Measurements from ENCODE around the gene C11orf16. TPM values are rescaled to one million over a fixed set of nuclear protein-coding genes. Genes with fewer than 3 reads are reported as not detected.
A peak's percentile ranks its signal among the peaks of the same experiment; 100 is the strongest.

The C11orf16 gene
- total and polyA plus RNA-seq, 2 donors (not counting 1 experiment from before 2014, with no cell fraction given), result not detected

GRCh38 chr11:8873741-8874405 is 58.9 kb downstream of the C11orf16 start:
- Histone ChIP-seq H3K27ac (ENCODE audit: insufficient read depth, low read length) (no peak overlapping the region), H3K9ac (ENCODE audit: insufficient read depth, low read length) (no peak overlapping the region), H3K4me1 (ENCODE audit: control insufficient read depth, extremely low read depth, insufficient read depth, low read length) (peaks cover 6% of the 10 kb centered on the region), H4K20me1 (ENCODE audit: control insufficient read depth, extremely low read depth, insufficient read depth, low read length) (no peaks in the 10 kb centered on the region), H2AFZ (ENCODE audit: low read length) (peak overlapping the region; percentile 66), H3K4me2 (ENCODE audit: extremely low read depth, insufficient read depth, low read length) (no peak overlapping the region), H3K27me3 (ENCODE audit: control insufficient read depth, insufficient read depth, low read length) (no peaks in the 10 kb centered on the region), H3K79me2 (ENCODE audit: control insufficient read depth, insufficient read depth, low read length) (peaks cover 15% of the 10 kb centered on the region), H3K4me3 (replicated peaks in 1 of 4; ENCODE audit: control extremely low read depth in 1 of 4, insufficient read depth in 1 of 4, low read depth in 3 of 4, low read length in 4 of 4) (no peak overlapping the region), H3K36me3 (ENCODE audit: control insufficient read depth, insufficient read depth, low read length) (no peaks in the 10 kb centered on the region), H3K9me3 (ENCODE audit: control insufficient read depth, insufficient read depth, low read depth, low read length) (no peaks in the 10 kb centered on the region)
- DNase-seq (ENCODE audit: low read depth in 2 of 2), result peak in 1 of 2 donors; percentile 4
- no peak for TF ChIP-seq CTCF (conservative IDR thresholded peaks at IDR 0.05 in 1 of 2, IDR thresholded peaks at IDR 0.05 in 1 of 2; ENCODE audit: low read depth in 1 of 2, low read length in 2 of 2)
- no peak for TF ChIP-seq EZH2 (IDR thresholded peaks at IDR 0.05; ENCODE audit: low read length, missing control alignments)

- Histone ChIP-seq H3K4me1 (ENCODE audit: control insufficient read depth, extremely low read depth, insufficient read depth, low read length) (peaks cover 13% of the 10 kb centered on the region), H3K79me2 (ENCODE audit: control insufficient read depth, insufficient read depth, low read length) (peaks cover 30% of the 10 kb centered on the region), H3K4me3 (replicated peaks in 1 of 4; ENCODE audit: control extremely low read depth in 1 of 4, insufficient read depth in 1 of 4, low read depth in 3 of 4, low read length in 4 of 4) (peak overlapping the region in 2 of 4 experiments; percentile 50 to 84), H3K9me3 (ENCODE audit: control insufficient read depth, insufficient read depth, low read depth, low read length) (no peaks in the 10 kb centered on the region), H3K27ac (ENCODE audit: insufficient read depth, low read length) (no peak overlapping the region), H3K36me3 (ENCODE audit: control insufficient read depth, insufficient read depth, low read length) (no peaks in the 10 kb centered on the region), H2AFZ (ENCODE audit: low read length) (no peak overlapping the region), H4K20me1 (ENCODE audit: control insufficient read depth, extremely low read depth, insufficient read depth, low read length) (no peaks in the 10 kb centered on the region), H3K9ac (ENCODE audit: insufficient read depth, low read length) (no peak overlapping the region), H3K4me2 (ENCODE audit: extremely low read depth, insufficient read depth, low read length) (peak overlapping the region; percentile 92), H3K27me3 (ENCODE audit: control insufficient read depth, insufficient read depth, low read length) (no peaks in the 10 kb centered on the region)
- TF ChIP-seq CTCF (conservative IDR thresholded peaks at IDR 0.05 in 1 of 2, IDR thresholded peaks at IDR 0.05 in 1 of 2; ENCODE audit: low read depth in 1 of 2, low read length in 2 of 2), result no peak
- no peak for TF ChIP-seq EZH2 (IDR thresholded peaks at IDR 0.05; ENCODE audit: low read length, missing control alignments)
- DNase-seq (ENCODE audit: low read depth in 2 of 2), result no peak
Observed at GRCh38 chr11:8871962-8872361, 60.8 kb downstream of the C11orf16 start.

GRCh38 chr11:8871171-8871775 is 61.5 kb downstream of the C11orf16 start:
- H3K4me1 ChIP-seq (ENCODE audit: control insufficient read depth, extremely low read depth, insufficient read depth, low read length), result peaks cover 14% of the 10 kb centered on the region
- TF ChIP-seq EZH2 (IDR thresholded peaks at IDR 0.05; ENCODE audit: low read length, missing control alignments) (no peak), CTCF (conservative IDR thresholded peaks at IDR 0.05 in 1 of 2, IDR thresholded peaks at IDR 0.05 in 1 of 2; ENCODE audit: low read depth in 1 of 2, low read length in 2 of 2) (no peak)
- DNase-seq (ENCODE audit: low read depth in 2 of 2), result peak; percentile 93 to 96
- no peaks in the 10 kb centered on the region for H3K27me3 ChIP-seq (ENCODE audit: control insufficient read depth, insufficient read depth, low read length)
- peaks cover 37% of the 10 kb centered on the region for H3K79me2 ChIP-seq (ENCODE audit: control insufficient read depth, insufficient read depth, low read length)
- no peaks in the 10 kb centered on the region for H4K20me1 ChIP-seq (ENCODE audit: control insufficient read depth, extremely low read depth, insufficient read depth, low read length)
- H3K36me3 ChIP-seq (ENCODE audit: control insufficient read depth, insufficient read depth, low read length), result no peaks in the 10 kb centered on the region
- peak overlapping the region; percentile 79 for H3K9ac ChIP-seq (ENCODE audit: insufficient read depth, low read length)
- H3K4me2 ChIP-seq (ENCODE audit: extremely low read depth, insufficient read depth, low read length), result peak overlapping the region; percentile 92
- peak overlapping the region; percentile 7 for H2AFZ ChIP-seq (ENCODE audit: low read length)
- peak overlapping the region; percentile 50 to 86 (median 80) for H3K4me3 ChIP-seq (replicated peaks in 1 of 4; ENCODE audit: control extremely low read depth in 1 of 4, insufficient read depth in 1 of 4, low read depth in 3 of 4, low read length in 4 of 4)
- H3K9me3 ChIP-seq (ENCODE audit: control insufficient read depth, insufficient read depth, low read depth, low read length), result no peaks in the 10 kb centered on the region
- peak overlapping the region; percentile 74 for H3K27ac ChIP-seq (ENCODE audit: insufficient read depth, low read length)
